Mesodermal cell (in vitro differentiated cells): ENCODE data around the gene RBM17.

Experiments
- H3K27ac ChIP-seq: 2 replicates; pipeline ENCODE4 v1.7.0; 2013; ENCODE audit warnings: mild to moderate bottlenecking, low read depth, low read length, moderate library complexity; ENCODE audit not compliant: severe bottlenecking
- H3K36me3 ChIP-seq: 2 replicates; pipeline ENCODE4 v1.7.1; 2013; ENCODE audit warnings: mild to moderate bottlenecking, low read length, moderate library complexity; ENCODE audit not compliant: control insufficient read depth, insufficient read depth
- H3K4me1 ChIP-seq: one replicate; pipeline ENCODE4 v1.7.1; 2013; ENCODE audit warnings: mild to moderate bottlenecking, low read length; ENCODE audit not compliant: insufficient read depth, control insufficient read depth, poor library complexity, severe bottlenecking
- H3K4me3 ChIP-seq: 2 replicates; pipeline ENCODE4 v1.7.0; 2013; ENCODE audit warnings: low read length, control low read depth, mild to moderate bottlenecking; ENCODE audit not compliant: insufficient read depth, poor library complexity, severe bottlenecking; ENCODE audit errors: extremely low read depth
- H3K9me3 ChIP-seq: 2 replicates; pipeline ENCODE4 v1.7.1; 2013; ENCODE audit warnings: mild to moderate bottlenecking, low read length, moderate library complexity; ENCODE audit not compliant: control insufficient read depth
- WGBS, 2 experiments: methylation state at CpG; one replicate each; pipeline ENCODE4 v1.1.5; 2013; ENCODE audit warnings: missing lambda C conversion rate in 2 of 2; ENCODE audit not compliant: insufficient coverage in 2 of 2; 5-methylcytosine and 5-hydroxymethylcytosine counted together

Gene RBM17

GRCh38 chr10:6048281-6049030 lies 40.4 kb upstream of the RBM17 start:
- Histone ChIP-seq H3K4me1 (no peaks in the 10 kb centered on the region), H3K27ac (no peak overlapping the region)
- WGBS, 2 experiments: 87 to 92% methylated on average over 5 to 6 of the region's 7 CpGs

GRCh38 chr10:6049031-6049400 lies 39.8 kb upstream of the RBM17 start:
- Histone ChIP-seq H3K9me3 (no peaks in the 10 kb centered on the region), H3K36me3 (no peaks in the 10 kb centered on the region), H3K4me3 (no peak overlapping the region), H3K4me1 (no peaks in the 10 kb centered on the region), H3K27ac (no peak overlapping the region)
- 72 to 96% methylated on average over 2 of the region's 2 CpGs for WGBS, 2 experiments

More at GRCh38 chr10:6048281-6049030, 40.4 kb upstream of the RBM17 start:
- Histone ChIP-seq H3K36me3 (no peaks in the 10 kb centered on the region), H3K4me3 (no peak overlapping the region), H3K9me3 (no peaks in the 10 kb centered on the region)

GRCh38 chr10:6050801-6051445 lies 37.9 kb upstream of the RBM17 start:
- no peak overlapping the region for H3K27ac ChIP-seq
- WGBS, 2 experiments: 82% methylated on average over 11 to 16 of the region's 18 CpGs
- no peaks in the 10 kb centered on the region for H3K4me1 ChIP-seq
- no peaks in the 10 kb centered on the region for H3K9me3 ChIP-seq
- no peaks in the 10 kb centered on the region for H3K36me3 ChIP-seq
- no peak overlapping the region for H3K4me3 ChIP-seq

GRCh38 chr10:6052247-6053221 lies 36.3 kb upstream of the RBM17 start:
- H3K36me3 ChIP-seq: no peaks in the 10 kb centered on the region
- no peak overlapping the region for H3K4me3 ChIP-seq
- no peaks in the 10 kb centered on the region for H3K9me3 ChIP-seq
- no peak overlapping the region for H3K27ac ChIP-seq
- no peaks in the 10 kb centered on the region for H3K4me1 ChIP-seq
- 86 to 90% methylated on average over 8 to 11 of the region's 17 CpGs for WGBS, 2 experiments

- H3K36me3 ChIP-seq: no peaks in the 10 kb centered on the region
- no peak overlapping the region for H3K4me3 ChIP-seq
- WGBS, 2 experiments: 87 to 97% methylated on average over 3 of the region's 4 CpGs
- no peak overlapping the region for H3K27ac ChIP-seq
- H3K4me1 ChIP-seq: no peaks in the 10 kb centered on the region
- H3K9me3 ChIP-seq: no peaks in the 10 kb centered on the region
These were observed 35.5 kb upstream of the RBM17 start for GRCh38 chr10:6053303-6053702.

DNA sequence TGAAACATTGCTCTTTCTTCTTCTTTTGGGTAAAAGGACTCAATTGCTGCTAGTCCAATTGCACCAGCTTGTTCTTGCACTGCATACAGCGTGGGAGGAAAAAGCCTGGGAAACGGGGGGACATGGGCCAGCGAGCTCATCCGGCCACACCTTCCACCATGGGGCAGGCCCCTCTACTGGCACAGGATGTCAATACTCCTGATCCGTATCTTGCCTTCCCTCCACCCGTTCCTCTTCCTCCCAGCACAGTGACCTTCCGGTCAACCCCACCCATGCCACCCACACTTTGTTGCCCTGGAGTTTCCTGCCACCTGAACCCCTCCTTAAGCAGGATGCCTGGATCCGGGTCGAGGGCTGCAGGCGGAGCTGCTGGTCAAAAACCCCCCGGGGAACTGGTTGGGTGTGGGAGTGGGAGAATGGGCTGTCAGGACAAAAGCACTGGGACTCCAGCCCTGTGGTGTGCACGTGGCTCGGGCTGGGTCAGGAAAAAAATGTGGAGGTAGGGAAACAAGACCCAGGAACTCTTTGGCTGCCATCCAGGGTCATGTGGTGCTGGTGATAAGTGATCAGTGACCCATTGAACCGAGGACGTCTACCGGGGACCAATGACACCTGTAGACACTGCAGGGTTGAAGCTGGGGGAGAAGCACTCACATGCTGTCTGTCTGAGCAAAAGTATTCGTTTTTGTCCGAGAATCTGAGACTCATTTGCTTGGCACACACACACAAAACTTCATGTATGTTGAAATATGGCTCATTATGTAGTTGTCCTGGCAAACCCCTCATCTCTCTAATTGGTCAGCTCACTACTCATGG lies 34.8 kb upstream of the RBM17 start:
- H3K4me3 ChIP-seq: no peak overlapping the region
- H3K36me3 ChIP-seq: no peaks in the 10 kb centered on the region
- no peaks in the 10 kb centered on the region for H3K9me3 ChIP-seq
- 87 to 94% methylated on average over 8 of the region's 18 CpGs for WGBS, 2 experiments
- H3K27ac ChIP-seq: no peak overlapping the region
- H3K4me1 ChIP-seq: no peaks in the 10 kb centered on the region

DNA sequence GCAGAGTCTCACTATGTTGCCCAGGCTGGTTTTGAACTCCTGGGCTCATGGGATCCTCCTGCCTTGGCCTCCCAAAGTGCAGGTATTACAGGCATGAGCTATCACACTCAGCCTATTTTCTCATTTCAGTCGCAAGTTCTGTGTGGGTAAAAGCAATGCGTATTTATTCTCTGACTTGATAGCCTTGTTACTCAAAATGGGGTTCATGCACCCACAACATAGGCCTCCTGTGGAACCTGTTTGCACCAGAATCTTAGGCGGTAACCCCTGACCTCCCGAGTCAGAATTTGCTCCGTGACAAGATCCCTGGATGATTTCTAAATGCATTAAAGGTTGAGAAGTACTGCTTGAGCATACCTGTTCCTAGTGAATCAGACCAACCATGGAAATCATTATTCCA lies 34.0 kb upstream of the RBM17 start:
- no peaks in the 10 kb centered on the region for H3K4me1 ChIP-seq
- H3K9me3 ChIP-seq: no peaks in the 10 kb centered on the region
- no peak overlapping the region for H3K4me3 ChIP-seq
- H3K36me3 ChIP-seq: no peaks in the 10 kb centered on the region
- WGBS, 2 experiments: 95% methylated on average over 2 of the region's 5 CpGs; no CpG with 5 or more reads in 1 of the 2 experiments
- H3K27ac ChIP-seq: no peak overlapping the region

GRCh38 chr10:6055929-6056328 lies 32.9 kb upstream of the RBM17 start:
- Histone ChIP-seq H3K4me1 (no peaks in the 10 kb centered on the region), H3K4me3 (no peak overlapping the region), H3K9me3 (no peaks in the 10 kb centered on the region), H3K36me3 (no peaks in the 10 kb centered on the region), H3K27ac (no peak overlapping the region)
- 82 to 100% methylated on average over 1 to 2 of the region's 4 CpGs for WGBS, 2 experiments

- no peaks in the 10 kb centered on the region for H3K9me3 ChIP-seq
- H3K27ac ChIP-seq: no peak overlapping the region
- 96 to 100% methylated on average over 2 to 3 of the region's 5 CpGs for WGBS, 2 experiments
- H3K4me3 ChIP-seq: no peak overlapping the region
- H3K4me1 ChIP-seq: no peaks in the 10 kb centered on the region
- no peaks in the 10 kb centered on the region for H3K36me3 ChIP-seq
These were observed 32.3 kb upstream of the RBM17 start for GRCh38 chr10:6056411-6057135.
